HCT116 (cell line): ENCODE data around the gene RDH8. TPM values are rescaled to one million over a fixed set of nuclear protein-coding genes. Genes with fewer than 3 reads are reported as not detected.

Source experiments
- ATAC-seq: fragments of 200-7000 bp; cut with Tn5 transposase; 2 replicates; pipeline ENCODE4 v1.9.1; 2020; ENCODE audit warnings: mild to moderate bottlenecking, moderate library complexity
- BruUV-seq: library from RNA; stranded (reverse); fragments of 400-500 nt; replicated peaks from 2 replicates; lab custom pipeline; 2021; lab: Mats Ljungman, UMichigan
- CTCF ChIA-PET: fragments of 300-600 bp; sonication (Branson Sonifier 250); formaldehyde crosslinking; loops from one replicate; lab custom pipeline; 2021; ENCODE audit warnings: antibody characterized with exemption; lab: Charles Lee
- POLR2A ChIA-PET: fragments of 300-600, 350-600 bp; sonication (Branson Sonifier 250); formaldehyde crosslinking; loops from one replicate; lab custom pipeline; 2021; ENCODE audit warnings: antibody characterized with exemption; lab: Charles Lee
- RAD21 ChIA-PET, 2 experiments: fragments of 300-600 bp; sonication (Branson Sonifier 250); formaldehyde crosslinking; loops; one replicate each; lab custom pipeline; 2023; ENCODE audit warnings: low total read pairs in 2 of 2; ENCODE audit not compliant: uncharacterized antibody in 2 of 2, unreplicated experiment in 2 of 2, low non-redundant PET in 1 of 2; lab: Charles Lee
- DNase-seq: peaks from one replicate; pipeline ENCODE4 v3.0.0-alpha.2; 2010; ENCODE audit warnings: low read depth, low spot score
- H2AFZ ChIP-seq: fragments of 200-600 bp; shearing (Covaris generic), sonication (generic); 2 replicates; pipeline ENCODE4 v1.6.1; 2017; ENCODE audit warnings: low read depth, mixed run types, mixed read lengths, antibody characterized with exemption, low read length; ENCODE audit not compliant: poor library complexity, severe bottlenecking
- H3K27ac ChIP-seq: 2 replicates; pipeline ENCODE4 v1.5.1; 2012; ENCODE audit warnings: low read depth, low read length
- H3K27me3 ChIP-seq: fragments of 200-600 bp; sonication (generic); 2 replicates; pipeline ENCODE4 v1.6.1; 2016; ENCODE audit warnings: mixed run types, low read length, mixed read lengths; ENCODE audit not compliant: insufficient read depth
- H3K36me3 ChIP-seq, 2 experiments: fragments of 200-500 bp in 1 of 2; fragments of 200-600 bp in 1 of 2; sonication (Bioruptor generic) in 1 of 2; sonication (generic) in 1 of 2; 2 replicates each; pipeline versions ENCODE4 v1.5.1 to v1.6.1; 2014 to 2016; ENCODE audit warnings: low read length in 2 of 2, inconsistent platforms in 1 of 2, mixed read lengths in 1 of 2, mixed run types in 1 of 2; ENCODE audit not compliant: insufficient read depth in 2 of 2, control insufficient read depth in 1 of 2
- H3K4me1 ChIP-seq, 2 experiments: fragments of 200-600 bp in 1 of 2; sonication (generic) in 1 of 2; 2 replicates each; pipeline versions ENCODE4 v1.5.1 to v1.6.1; 2012 to 2017; ENCODE audit warnings: low read length in 2 of 2, inconsistent platforms in 1 of 2, mild to moderate bottlenecking in 1 of 2, mixed read lengths in 1 of 2, mixed run types in 1 of 2, moderate library complexity in 1 of 2; ENCODE audit not compliant: insufficient read depth in 2 of 2, control insufficient read depth in 1 of 2
- H3K4me2 ChIP-seq: fragments of 200-600 bp; sonication (generic); 2 replicates; pipeline ENCODE4 v1.6.1; 2017; ENCODE audit warnings: mixed run types, low read length, mixed read lengths
- H3K4me3 ChIP-seq, 2 experiments: fragments of 200-600 bp in 1 of 2; sonication (generic) in 1 of 2; replicated peaks in 1 of 2; 2 replicates each; pipeline ENCODE4 v1.5.1; 2011 to 2016; ENCODE audit warnings: low read length in 2 of 2, control low read depth in 1 of 2, low read depth in 1 of 2, mild to moderate bottlenecking in 1 of 2, mixed read lengths in 1 of 2, mixed run types in 1 of 2
- H3K79me2 ChIP-seq: fragments of 200-600 bp; sonication (generic); 2 replicates; pipeline ENCODE4 v1.6.1; 2017; ENCODE audit warnings: mild to moderate bottlenecking, mixed run types, low read length, moderate library complexity, mixed read lengths; ENCODE audit not compliant: insufficient read depth
- H3K9ac ChIP-seq: fragments of 200-600 bp; sonication (generic); 2 replicates; pipeline ENCODE4 v1.6.1; 2016; ENCODE audit warnings: low read length, mixed read lengths
- H3K9me2 ChIP-seq: fragments of 200-600 bp; sonication (generic), shearing (Covaris generic); 2 replicates; pipeline ENCODE4 v1.6.1; 2017; ENCODE audit warnings: mixed run types, mild to moderate bottlenecking, moderate library complexity; ENCODE audit not compliant: insufficient read depth
- H3K9me3 ChIP-seq, 2 experiments: fragments of 200-500 bp in 1 of 2; fragments of 200-600 bp in 1 of 2; sonication (Bioruptor generic) in 1 of 2; sonication (generic) in 1 of 2; 2 replicates each; pipeline ENCODE4 v1.6.1; 2014 to 2017; ENCODE audit warnings: low read length in 2 of 2, mixed read lengths in 2 of 2, inconsistent platforms in 1 of 2, low read depth in 1 of 2, mild to moderate bottlenecking in 1 of 2, mixed run types in 1 of 2, moderate library complexity in 1 of 2; ENCODE audit not compliant: control insufficient read depth in 1 of 2, insufficient read depth in 1 of 2
- H4K20me1 ChIP-seq: fragments of 200-600 bp; sonication (generic), shearing (Covaris generic); 2 replicates; pipeline ENCODE4 v1.6.1; 2017; ENCODE audit warnings: mixed run types, mild to moderate bottlenecking, moderate library complexity; ENCODE audit not compliant: insufficient read depth
- CBX3 ChIP-seq: IDR thresholded peaks from 2 replicates; pipeline ENCODE4 v1.6.1; 2012; ENCODE audit warnings: low read depth
- CEBPB ChIP-seq: IDR thresholded peaks from 2 replicates; pipeline ENCODE4 v1.6.1; 2012; ENCODE audit warnings: low read depth
- EZH2 ChIP-seq: fragments of 200-600 bp; sonication (generic); IDR thresholded peaks from 2 replicates; pipeline ENCODE4 v1.6.1; 2017; ENCODE audit warnings: antibody characterized with exemption, mixed run types
- EZH2phosphoT487 ChIP-seq: fragments of 200-600 bp; IDR thresholded peaks from 2 replicates; pipeline ENCODE4 v1.6.1; 2018; ENCODE audit warnings: antibody characterized with exemption, borderline replicate concordance
- FOSL1 ChIP-seq: IDR thresholded peaks from 2 replicates; pipeline ENCODE4 v1.6.1; 2012; ENCODE audit warnings: low read depth
- JUND ChIP-seq: IDR thresholded peaks from 2 replicates; pipeline ENCODE4 v1.6.1; 2012
- POLR2A ChIP-seq: IDR thresholded peaks from 2 replicates; pipeline ENCODE4 v1.7.0; 2011; ENCODE audit warnings: borderline replicate concordance; ENCODE audit not compliant: insufficient read depth, insufficient read length; ENCODE audit errors: extremely low read depth
- RAD21 ChIP-seq: IDR thresholded peaks from 2 replicates; pipeline ENCODE4 v1.6.1; 2012; ENCODE audit warnings: low read depth, mild to moderate bottlenecking
- REST ChIP-seq: IDR thresholded peaks from 2 replicates; pipeline ENCODE4 v1.6.1; 2012; ENCODE audit warnings: low read depth
- SIN3A ChIP-seq: IDR thresholded peaks from 2 replicates; pipeline ENCODE4 v1.6.1; 2012; ENCODE audit warnings: low read depth
- SP1 ChIP-seq: IDR thresholded peaks from 2 replicates; pipeline ENCODE4 v1.6.1; 2012; ENCODE audit warnings: low read depth
- TCF7L2 ChIP-seq: IDR thresholded peaks from 2 replicates; pipeline ENCODE4 v1.7.0; 2011; ENCODE audit warnings: borderline replicate concordance, inconsistent platforms; ENCODE audit not compliant: insufficient read depth, insufficient read length; ENCODE audit errors: extremely low read depth
- YY1 ChIP-seq: IDR thresholded peaks from 2 replicates; pipeline ENCODE4 v1.6.1; 2011; ENCODE audit warnings: low read length, low read depth, moderate library complexity, mild to moderate bottlenecking; ENCODE audit not compliant: insufficient replicate concordance; ENCODE audit errors: extremely low read depth
- ZFX ChIP-seq: fragments of 450-650 bp; IDR thresholded peaks from 2 replicates; pipeline ENCODE4 v1.6.1; 2017
- intact Hi-C: fragments of 100-400 bp; cut with micrococcal nuclease; formaldehyde crosslinking; loops from 2 replicates; pipeline ENCODE4 v1.10.0; 2022
- total RNA-seq: library from RNA; stranded (reverse); gene quantifications from one replicate; pipeline ENCODE4 v1.2.1, GENCODE V29; 2021; ENCODE audit not compliant: unreplicated experiment
- TF ChIP-seq, protein P1 (sequence below), 3 experiments: fragments of 200-600 bp in 1 of 3; sonication (generic) in 1 of 3; IDR thresholded peaks in 2 of 3; conservative IDR thresholded peaks in 1 of 3; 2 replicates each; pipeline ENCODE4 v1.5.1; 2012 to 2017; ENCODE audit warnings: low read depth in 2 of 3, low read length in 2 of 3, antibody characterized with exemption in 1 of 3, borderline replicate concordance in 1 of 3, control low read depth in 1 of 3, mild to moderate bottlenecking in 1 of 3, mixed read lengths in 1 of 3, mixed run types in 1 of 3, moderate library complexity in 1 of 3; ENCODE audit not compliant: insufficient read depth in 1 of 3

RDH8 gene
- total RNA-seq, 1 experiment from 2014 or later = not detected

- H3K9me3 ChIP-seq = no peaks in the 10 kb centered on the region
- DNase-seq = no peak
- no peaks in the 10 kb centered on the region for H4K20me1 ChIP-seq
- intact Hi-C loops = no loop called here
- H3K4me1 ChIP-seq = peaks cover 0 to 27% of the 10 kb centered on the region in 2 experiments; a peak in 3 of 4 replicates
- ChIA-PET POLR2A (no interaction called here), CTCF (no interaction called here), RAD21 (no interaction called here)
- H3K27ac ChIP-seq = no peak overlapping the region
- no peak for ATAC-seq
- H3K79me2 ChIP-seq = no peaks in the 10 kb centered on the region
- H2AFZ ChIP-seq = no peak overlapping the region
- no peaks in the 10 kb centered on the region for H3K36me3 ChIP-seq
- H3K9ac ChIP-seq = no peak overlapping the region
- H3K4me3 ChIP-seq = no peak overlapping the region
- BruUV-seq = no TSS peak
- TF ChIP-seq JUND = no peak
- no peak for TF ChIP-seq FOSL1
- TF ChIP-seq EZH2 = no peak
- TF ChIP-seq RAD21 = no peak
- TF ChIP-seq SIN3A = no peak
- no peak for TF ChIP-seq TCF7L2
- H3K27me3 ChIP-seq = peaks cover 13% of the 10 kb centered on the region; the same call in 1 of the 2 replicates
- no peaks in the 10 kb centered on the region for H3K9me2 ChIP-seq
- no peak overlapping the region for H3K4me2 ChIP-seq
Measured at GRCh38 chr19:10004617-10005016, 8.7 kb upstream of the RDH8 start.

GRCh38 chr19:10005632-10006334 is 7.5 kb upstream of the RDH8 start:
- DNase-seq = no peak
- TF ChIP-seq POLR2A (no peak), SP1 (no peak), CEBPB (no peak), SIN3A (no peak), JUND (no peak), REST (no peak), CBX3 (no peak), EZH2phosphoT487 (no peak), FOSL1 (no peak), EZH2 (no peak), ZFX (no peak), TCF7L2 (no peak), YY1 (no peak)
- TF ChIP-seq, protein P1, sequence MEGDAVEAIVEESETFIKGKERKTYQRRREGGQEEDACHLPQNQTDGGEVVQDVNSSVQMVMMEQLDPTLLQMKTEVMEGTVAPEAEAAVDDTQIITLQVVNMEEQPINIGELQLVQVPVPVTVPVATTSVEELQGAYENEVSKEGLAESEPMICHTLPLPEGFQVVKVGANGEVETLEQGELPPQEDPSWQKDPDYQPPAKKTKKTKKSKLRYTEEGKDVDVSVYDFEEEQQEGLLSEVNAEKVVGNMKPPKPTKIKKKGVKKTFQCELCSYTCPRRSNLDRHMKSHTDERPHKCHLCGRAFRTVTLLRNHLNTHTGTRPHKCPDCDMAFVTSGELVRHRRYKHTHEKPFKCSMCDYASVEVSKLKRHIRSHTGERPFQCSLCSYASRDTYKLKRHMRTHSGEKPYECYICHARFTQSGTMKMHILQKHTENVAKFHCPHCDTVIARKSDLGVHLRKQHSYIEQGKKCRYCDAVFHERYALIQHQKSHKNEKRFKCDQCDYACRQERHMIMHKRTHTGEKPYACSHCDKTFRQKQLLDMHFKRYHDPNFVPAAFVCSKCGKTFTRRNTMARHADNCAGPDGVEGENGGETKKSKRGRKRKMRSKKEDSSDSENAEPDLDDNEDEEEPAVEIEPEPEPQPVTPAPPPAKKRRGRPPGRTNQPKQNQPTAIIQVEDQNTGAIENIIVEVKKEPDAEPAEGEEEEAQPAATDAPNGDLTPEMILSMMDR (IDR thresholded peaks at IDR 0.05 in 2 of 3, conservative IDR thresholded peaks at IDR 0.05 in 1 of 3; ENCODE audit: borderline replicate concordance in 1 of 3, insufficient read depth in 1 of 3, low read depth in 2 of 3, low read length in 2 of 3) = no peak

More at GRCh38 chr19:10005632-10006334, 7.5 kb upstream of the RDH8 start:
- Histone ChIP-seq H4K20me1 (no peaks in the 10 kb centered on the region), H3K79me2 (no peaks in the 10 kb centered on the region), H2AFZ (no peak overlapping the region), H3K27ac (no peak overlapping the region), H3K9ac (no peak overlapping the region), H3K27me3 (peaks cover 21% of the 10 kb centered on the region; the same call in 1 of the 2 replicates), H3K9me3 (no peaks in the 10 kb centered on the region), H3K36me3 (no peaks in the 10 kb centered on the region), H3K9me2 (no peaks in the 10 kb centered on the region), H3K4me2 (no peak overlapping the region), H3K4me1 (peaks cover 0 to 30% of the 10 kb centered on the region in 2 experiments; a peak in 2 of 4 replicates), H3K4me3 (no peak overlapping the region)
- CTCF ChIA-PET = no interaction called here
- RAD21 ChIA-PET = no interaction called here
- ATAC-seq = no peak
- intact Hi-C loops = no loop called here
- POLR2A ChIA-PET = no interaction called here
- no TSS peak for BruUV-seq
